Adipocyte (in vitro differentiated cells): ENCODE results near the gene PTGER1.

Experiments used
- DNase-seq: peaks from one replicate; pipeline ENCODE4 v3.0.0-alpha.2; 2015; ENCODE audit warnings: low read depth
- H3K27me3 ChIP-seq: replicated peaks from 2 replicates; pipeline ENCODE4 v1.7.0; 2013; ENCODE audit warnings: mild to moderate bottlenecking, low read length, moderate library complexity; ENCODE audit not compliant: control insufficient read depth, insufficient read depth
- H3K36me3 ChIP-seq: 2 replicates; pipeline ENCODE4 v1.7.0; 2013; ENCODE audit warnings: low read length, mild to moderate bottlenecking, moderate library complexity; ENCODE audit not compliant: control insufficient read depth, insufficient read depth, severe bottlenecking
- H3K4me1 ChIP-seq: 2 replicates; pipeline ENCODE4 v1.7.0; 2013; ENCODE audit warnings: mild to moderate bottlenecking, low read length, moderate library complexity; ENCODE audit not compliant: control insufficient read depth, insufficient read depth
- H3K4me3 ChIP-seq: 2 replicates; pipeline ENCODE4 v1.7.0; 2013; ENCODE audit warnings: mild to moderate bottlenecking, low read length, moderate library complexity
- H3K9ac ChIP-seq: 2 replicates; pipeline ENCODE4 v1.7.0; 2013; ENCODE audit warnings: mild to moderate bottlenecking, low read length, moderate library complexity
- H3K9me3 ChIP-seq: 2 replicates; pipeline ENCODE4 v1.7.0; 2013; ENCODE audit warnings: mild to moderate bottlenecking, low read length, moderate library complexity; ENCODE audit not compliant: control insufficient read depth

Gene PTGER1

DNA sequence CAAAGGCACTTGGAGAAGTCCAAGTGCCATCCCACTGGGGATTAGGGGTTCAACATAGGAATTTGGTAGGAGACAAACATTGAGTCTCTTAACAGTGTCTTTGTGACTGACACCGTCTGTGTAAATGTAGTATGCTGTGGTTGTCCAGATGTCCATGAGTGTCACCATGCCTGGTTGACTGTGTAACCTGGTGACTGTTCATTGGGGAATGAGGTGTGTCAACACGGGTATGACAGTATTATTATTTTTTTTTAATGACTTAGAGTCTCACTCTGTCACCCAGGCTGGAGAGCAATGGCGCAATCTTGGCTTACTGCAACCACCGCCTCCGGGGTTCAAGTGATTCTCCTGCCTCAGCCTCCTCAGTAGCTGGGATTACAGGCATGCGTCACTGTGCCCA is 25.8 kb downstream of the PTGER1 start:
- DNase-seq, result no peak
- Histone ChIP-seq H3K9me3 (no peaks in the 10 kb centered on the region), H3K4me1 (no peaks in the 10 kb centered on the region), H3K36me3 (peaks cover 66% of the 10 kb centered on the region), H3K4me3 (no peak overlapping the region), H3K27me3 (no peaks in the 10 kb centered on the region), H3K9ac (no peak overlapping the region)

DNA sequence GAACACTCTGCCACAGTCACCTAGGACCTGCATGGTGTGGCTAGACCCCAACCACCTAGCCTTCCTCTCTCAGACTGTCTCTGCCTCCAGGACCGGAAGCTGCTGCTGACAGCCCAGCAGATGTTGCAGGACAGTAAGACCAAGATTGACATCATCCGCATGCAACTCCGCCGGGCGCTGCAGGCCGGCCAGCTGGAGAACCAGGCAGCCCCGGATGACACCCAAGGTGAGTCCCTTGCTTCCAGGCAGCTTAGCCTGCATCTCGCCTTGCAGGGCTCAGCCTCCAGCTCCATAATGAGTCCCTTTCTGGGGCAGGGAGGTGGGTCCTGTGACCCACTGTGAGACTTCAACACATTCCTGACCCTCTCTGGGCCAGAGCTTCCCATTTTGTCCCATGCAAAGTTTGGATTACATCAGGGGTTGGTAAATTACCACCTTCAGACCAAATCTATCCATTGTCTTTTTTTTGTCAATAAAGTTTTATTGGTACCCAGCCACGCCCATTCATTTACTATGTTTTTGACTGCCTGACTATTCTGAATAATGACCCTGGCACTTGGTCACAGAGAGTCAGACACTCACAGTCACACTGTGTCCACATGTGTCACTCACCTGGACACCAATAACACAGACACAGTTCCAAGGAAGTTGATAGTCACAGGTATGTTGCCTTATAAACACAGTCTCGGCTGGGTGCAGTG is 28.7 kb downstream of the PTGER1 start:
- Histone ChIP-seq H3K4me1 (no peaks in the 10 kb centered on the region), H3K4me3 (no peak overlapping the region), H3K9ac (no peak overlapping the region), H3K36me3 (peaks cover 79% of the 10 kb centered on the region), H3K27me3 (no peaks in the 10 kb centered on the region), H3K9me3 (no peaks in the 10 kb centered on the region)
- DNase-seq, result no peak

- Histone ChIP-seq H3K9me3 (no peaks in the 10 kb centered on the region), H3K36me3 (peaks cover 62% of the 10 kb centered on the region), H3K9ac (no peak overlapping the region), H3K27me3 (no peaks in the 10 kb centered on the region), H3K4me3 (no peak overlapping the region), H3K4me1 (no peaks in the 10 kb centered on the region)
- DNase-seq, result no peak
These were observed 31.4 kb downstream of the PTGER1 start for GRCh38 chr19:14443632-14444216.

- Histone ChIP-seq H3K4me3 (no peak overlapping the region), H3K36me3 (peaks cover 56% of the 10 kb centered on the region), H3K4me1 (no peaks in the 10 kb centered on the region), H3K9me3 (no peaks in the 10 kb centered on the region), H3K27me3 (no peaks in the 10 kb centered on the region), H3K9ac (no peak overlapping the region)
- DNase-seq, result no peak
These were observed 32.1 kb downstream of the PTGER1 start for GRCh38 chr19:14442891-14443631.

GRCh38 chr19:14441041-14441938 is 33.9 kb downstream of the PTGER1 start:
- Histone ChIP-seq H3K4me3 (no peak overlapping the region), H3K27me3 (no peaks in the 10 kb centered on the region), H3K9ac (no peak overlapping the region), H3K36me3 (peaks cover 42% of the 10 kb centered on the region), H3K9me3 (no peaks in the 10 kb centered on the region), H3K4me1 (no peaks in the 10 kb centered on the region)
- no peak for DNase-seq

- Histone ChIP-seq H3K4me1 (peaks cover 4% of the 10 kb centered on the region), H3K4me3 (no peak overlapping the region), H3K36me3 (peaks cover 33% of the 10 kb centered on the region), H3K9ac (no peak overlapping the region), H3K9me3 (no peaks in the 10 kb centered on the region), H3K27me3 (no peaks in the 10 kb centered on the region)
- DNase-seq, result no peak
These were observed 35.1 kb downstream of the PTGER1 start for GRCh38 chr19:14440049-14440448.

- no peak overlapping the region for H3K9ac ChIP-seq
- H3K4me3 ChIP-seq, result no peak overlapping the region
- no peak for DNase-seq
- H3K9me3 ChIP-seq, result no peaks in the 10 kb centered on the region
- H3K36me3 ChIP-seq, result peaks cover 24% of the 10 kb centered on the region
- H3K27me3 ChIP-seq, result no peaks in the 10 kb centered on the region
- H3K4me1 ChIP-seq, result peaks cover 15% of the 10 kb centered on the region
These were observed 36.1 kb downstream of the PTGER1 start for GRCh38 chr19:14439014-14439413.

DNA sequence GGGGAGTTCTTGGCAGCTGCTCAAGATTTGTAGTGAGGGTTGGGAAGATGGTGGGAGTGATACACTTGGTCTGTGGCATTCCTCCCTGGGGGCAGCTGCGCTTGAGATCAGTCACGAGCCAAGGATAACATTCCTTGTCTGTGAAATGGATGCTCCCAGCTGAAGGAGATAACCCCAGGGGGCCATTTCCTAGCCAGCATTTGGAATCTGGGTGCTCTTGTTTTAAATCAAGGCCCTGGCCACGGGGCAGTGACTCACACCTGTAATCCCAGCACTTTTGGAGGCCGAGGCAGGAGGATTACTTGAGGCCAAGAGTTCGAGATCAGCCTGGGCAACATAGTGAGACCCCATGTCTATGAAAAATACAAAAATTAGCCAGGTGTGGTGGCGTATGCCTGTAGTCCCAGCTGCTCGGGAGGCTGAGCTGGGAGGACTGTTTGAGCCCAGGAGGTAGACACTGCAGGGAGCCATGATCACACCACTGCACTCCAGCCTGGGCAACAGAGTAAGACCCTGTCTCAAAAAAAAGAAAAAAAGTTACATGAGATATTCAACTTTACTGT is 37.5 kb downstream of the PTGER1 start:
- Histone ChIP-seq H3K4me3 (no peak overlapping the region), H3K27me3 (no peaks in the 10 kb centered on the region), H3K4me1 (peaks cover 20% of the 10 kb centered on the region), H3K9me3 (no peaks in the 10 kb centered on the region), H3K36me3 (peaks cover 10% of the 10 kb centered on the region), H3K9ac (no peak overlapping the region)
- DNase-seq, result no peak

- peak overlapping the region; percentile 86 for H3K4me3 ChIP-seq
- DNase-seq, result no peak
- peaks cover 22% of the 10 kb centered on the region for H3K4me1 ChIP-seq
- H3K9ac ChIP-seq, result peak overlapping the region; percentile 88
- no peaks in the 10 kb centered on the region for H3K36me3 ChIP-seq
- H3K9me3 ChIP-seq, result no peaks in the 10 kb centered on the region
- peaks cover 2% of the 10 kb centered on the region for H3K27me3 ChIP-seq
These were observed 39.7 kb downstream of the PTGER1 start for GRCh38 chr19:14435320-14436050.

- Histone ChIP-seq H3K9ac (peak overlapping the region; percentile 88), H3K4me1 (peaks cover 22% of the 10 kb centered on the region), H3K27me3 (peaks cover 2% of the 10 kb centered on the region), H3K4me3 (peak overlapping the region; percentile 86), H3K36me3 (no peaks in the 10 kb centered on the region), H3K9me3 (no peaks in the 10 kb centered on the region)
- DNase-seq, result peak; percentile 64
These were observed 40.4 kb downstream of the PTGER1 start for GRCh38 chr19:14434543-14435319.
